Neural cell (in vitro differentiated cells): ENCODE measurements around the gene SLC5A2. TPM values are rescaled to one million over a fixed set of nuclear protein-coding genes. Genes with fewer than 3 reads are reported as not detected.

Experiments used
- H2AFZ ChIP-seq: fragments of 200-600, 300-800 bp; sonication (generic), shearing (Covaris generic); 2 replicates; pipeline ENCODE4 v1.6.0; 2014; ENCODE audit warnings: low read depth, mild to moderate bottlenecking, antibody characterized with exemption, low read length, moderate library complexity
- H3F3A ChIP-seq: fragments of 200-600 bp; shearing (Covaris generic); 2 replicates; pipeline ENCODE4 v1.6.1; 2016; ENCODE audit warnings: mild to moderate bottlenecking, moderate library complexity, mixed read lengths, antibody characterized with exemption, low read length; ENCODE audit not compliant: insufficient read depth, poor library complexity, severe bottlenecking
- H3K27ac ChIP-seq: fragments of 200-600, 300-800 bp; sonication (generic), shearing (Covaris generic); 2 replicates; pipeline ENCODE4 v1.5.1; 2014; ENCODE audit warnings: mild to moderate bottlenecking, low read length, moderate library complexity
- H3K27me3 ChIP-seq: fragments of 300-800, 200-600 bp; sonication (generic), shearing (Covaris generic); 2 replicates; pipeline ENCODE4 v1.6.0; 2014; ENCODE audit warnings: mild to moderate bottlenecking, low read depth, low read length, moderate library complexity; ENCODE audit not compliant: insufficient read depth
- H3K36me3 ChIP-seq: fragments of 300-800, 200-600 bp; sonication (generic), shearing (Covaris generic); 2 replicates; pipeline ENCODE4 v1.5.1; 2014; ENCODE audit warnings: mild to moderate bottlenecking, antibody characterized with exemption, low read length, moderate library complexity; ENCODE audit not compliant: insufficient read depth
- H3K4me2 ChIP-seq: fragments of 300-800, 200-600 bp; sonication (generic), shearing (Covaris generic); 2 replicates; pipeline ENCODE4 v1.6.0; 2014; ENCODE audit warnings: mild to moderate bottlenecking, low read length
- H3K4me3 ChIP-seq: fragments of 300-800, 200-600 bp; sonication (generic), shearing (Covaris generic); 2 replicates; pipeline ENCODE4 v1.5.1; 2014; ENCODE audit warnings: mild to moderate bottlenecking, low read length, moderate library complexity
- H3K79me2 ChIP-seq: fragments of 200-600 bp; shearing (Covaris generic); replicated peaks from 2 replicates; pipeline ENCODE4 v1.6.0; 2014; ENCODE audit warnings: mild to moderate bottlenecking, low read length, moderate library complexity; ENCODE audit not compliant: insufficient read depth
- H3K9ac ChIP-seq: fragments of 300-800, 200-600 bp; sonication (generic), shearing (Covaris generic); 2 replicates; pipeline ENCODE4 v1.6.1; 2016; ENCODE audit warnings: mild to moderate bottlenecking, low read length, mixed read lengths
- H3K9me2 ChIP-seq: fragments of 200-600 bp; shearing (Covaris generic); 2 replicates; pipeline ENCODE4 v1.6.1; 2016; ENCODE audit warnings: mild to moderate bottlenecking, low read length, mixed read lengths; ENCODE audit not compliant: insufficient read depth
- H3K9me3 ChIP-seq: fragments of 200-600, 300-800 bp; sonication (generic), shearing (Covaris generic); 2 replicates; pipeline ENCODE4 v1.6.1; 2016; ENCODE audit warnings: mild to moderate bottlenecking, mixed run types, low read length, moderate library complexity, mixed read lengths
- H4K20me1 ChIP-seq: fragments of 200-600 bp; shearing (Covaris generic); 2 replicates; pipeline ENCODE4 v1.6.1; 2016; ENCODE audit warnings: mild to moderate bottlenecking, mixed run types; ENCODE audit not compliant: insufficient read depth
- CTCF ChIP-seq: fragments of 450-650 bp; IDR thresholded peaks from 2 replicates; pipeline ENCODE4 v1.5.1; 2014; ENCODE audit warnings: antibody characterized with exemption, mild to moderate bottlenecking, moderate library complexity; ENCODE audit not compliant: poor library complexity, severe bottlenecking
- EP300 ChIP-seq: fragments of 450-650 bp; conservative IDR thresholded peaks from 2 replicates; pipeline ENCODE4 v1.6.1; 2014; ENCODE audit warnings: antibody characterized with exemption, mild to moderate bottlenecking, moderate library complexity; ENCODE audit not compliant: poor library complexity, severe bottlenecking
- EZH2 ChIP-seq: fragments of 200-600, 300-800 bp; shearing (Covaris generic), sonication (generic); IDR thresholded peaks from 2 replicates; pipeline ENCODE4 v1.6.1; 2014; ENCODE audit warnings: antibody characterized with exemption, low read length, borderline replicate concordance, mild to moderate bottlenecking; ENCODE audit not compliant: insufficient read depth, poor library complexity, severe bottlenecking
- MXI1 ChIP-seq: fragments of 450-650 bp; conservative IDR thresholded peaks from 2 replicates; pipeline ENCODE4 v1.6.1; 2014; ENCODE audit warnings: antibody characterized with exemption, mild to moderate bottlenecking; ENCODE audit not compliant: poor library complexity, severe bottlenecking
- POLR2AphosphoS5 ChIP-seq: IDR thresholded peaks from 2 replicates; pipeline ENCODE4 v1.6.1; 2012
- RAD21 ChIP-seq: fragments of 450-650 bp; conservative IDR thresholded peaks from 2 replicates; pipeline ENCODE4 v1.6.1; 2014; ENCODE audit warnings: antibody characterized with exemption, mild to moderate bottlenecking, moderate library complexity
- SMC3 ChIP-seq: fragments of 450-650 bp; conservative IDR thresholded peaks from 2 replicates; pipeline ENCODE4 v1.6.1; 2014; ENCODE audit warnings: antibody characterized with exemption, mild to moderate bottlenecking, moderate library complexity; ENCODE audit not compliant: poor library complexity
- TAF1 ChIP-seq: IDR thresholded peaks from 2 replicates; pipeline ENCODE4 v1.6.1; 2012; ENCODE audit warnings: low read depth
- polyA plus RNA-seq: library from polyadenylated mRNA; depleted of rRNA; stranded (reverse); fragments of >200 nt; gene quantifications from 2 replicates; pipeline ENCODE4 v1.2.3, GENCODE V29; 2014
- TF ChIP-seq, protein P1 (sequence below): IDR thresholded peaks from 2 replicates; pipeline ENCODE4 v1.6.1; 2012; ENCODE audit warnings: borderline replicate concordance

SLC5A2 gene
- polyA plus RNA-seq, 1 donor from 2014 or later: not detected

- Histone ChIP-seq H2AFZ (no peak overlapping the region), H3K9me2 (no peaks in the 10 kb centered on the region), H3F3A (peaks cover 8% of the 10 kb centered on the region), H3K27me3 (no peaks in the 10 kb centered on the region), H3K36me3 (no peaks in the 10 kb centered on the region), H3K4me3 (no peak overlapping the region), H3K79me2 (peaks cover 22% of the 10 kb centered on the region), H3K9ac (no peak overlapping the region), H3K9me3 (no peaks in the 10 kb centered on the region), H3K4me2 (peak overlapping the region; percentile 98), H4K20me1 (no peaks in the 10 kb centered on the region), H3K27ac (no peak overlapping the region)
- no peak for TF ChIP-seq SMC3
- no peak for TF ChIP-seq POLR2AphosphoS5
- no peak for TF ChIP-seq TAF1
- TF ChIP-seq MXI1: no peak
- no peak for TF ChIP-seq EZH2
- no peak for TF ChIP-seq CTCF
- TF ChIP-seq EP300: no peak
- TF ChIP-seq RAD21: no peak
- TF ChIP-seq, protein P1, sequence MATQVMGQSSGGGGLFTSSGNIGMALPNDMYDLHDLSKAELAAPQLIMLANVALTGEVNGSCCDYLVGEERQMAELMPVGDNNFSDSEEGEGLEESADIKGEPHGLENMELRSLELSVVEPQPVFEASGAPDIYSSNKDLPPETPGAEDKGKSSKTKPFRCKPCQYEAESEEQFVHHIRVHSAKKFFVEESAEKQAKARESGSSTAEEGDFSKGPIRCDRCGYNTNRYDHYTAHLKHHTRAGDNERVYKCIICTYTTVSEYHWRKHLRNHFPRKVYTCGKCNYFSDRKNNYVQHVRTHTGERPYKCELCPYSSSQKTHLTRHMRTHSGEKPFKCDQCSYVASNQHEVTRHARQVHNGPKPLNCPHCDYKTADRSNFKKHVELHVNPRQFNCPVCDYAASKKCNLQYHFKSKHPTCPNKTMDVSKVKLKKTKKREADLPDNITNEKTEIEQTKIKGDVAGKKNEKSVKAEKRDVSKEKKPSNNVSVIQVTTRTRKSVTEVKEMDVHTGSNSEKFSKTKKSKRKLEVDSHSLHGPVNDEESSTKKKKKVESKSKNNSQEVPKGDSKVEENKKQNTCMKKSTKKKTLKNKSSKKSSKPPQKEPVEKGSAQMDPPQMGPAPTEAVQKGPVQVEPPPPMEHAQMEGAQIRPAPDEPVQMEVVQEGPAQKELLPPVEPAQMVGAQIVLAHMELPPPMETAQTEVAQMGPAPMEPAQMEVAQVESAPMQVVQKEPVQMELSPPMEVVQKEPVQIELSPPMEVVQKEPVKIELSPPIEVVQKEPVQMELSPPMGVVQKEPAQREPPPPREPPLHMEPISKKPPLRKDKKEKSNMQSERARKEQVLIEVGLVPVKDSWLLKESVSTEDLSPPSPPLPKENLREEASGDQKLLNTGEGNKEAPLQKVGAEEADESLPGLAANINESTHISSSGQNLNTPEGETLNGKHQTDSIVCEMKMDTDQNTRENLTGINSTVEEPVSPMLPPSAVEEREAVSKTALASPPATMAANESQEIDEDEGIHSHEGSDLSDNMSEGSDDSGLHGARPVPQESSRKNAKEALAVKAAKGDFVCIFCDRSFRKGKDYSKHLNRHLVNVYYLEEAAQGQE: no peak
Measured at GRCh38 chr16:31461201-31461920, 21.6 kb upstream of the SLC5A2 start.

DNA sequence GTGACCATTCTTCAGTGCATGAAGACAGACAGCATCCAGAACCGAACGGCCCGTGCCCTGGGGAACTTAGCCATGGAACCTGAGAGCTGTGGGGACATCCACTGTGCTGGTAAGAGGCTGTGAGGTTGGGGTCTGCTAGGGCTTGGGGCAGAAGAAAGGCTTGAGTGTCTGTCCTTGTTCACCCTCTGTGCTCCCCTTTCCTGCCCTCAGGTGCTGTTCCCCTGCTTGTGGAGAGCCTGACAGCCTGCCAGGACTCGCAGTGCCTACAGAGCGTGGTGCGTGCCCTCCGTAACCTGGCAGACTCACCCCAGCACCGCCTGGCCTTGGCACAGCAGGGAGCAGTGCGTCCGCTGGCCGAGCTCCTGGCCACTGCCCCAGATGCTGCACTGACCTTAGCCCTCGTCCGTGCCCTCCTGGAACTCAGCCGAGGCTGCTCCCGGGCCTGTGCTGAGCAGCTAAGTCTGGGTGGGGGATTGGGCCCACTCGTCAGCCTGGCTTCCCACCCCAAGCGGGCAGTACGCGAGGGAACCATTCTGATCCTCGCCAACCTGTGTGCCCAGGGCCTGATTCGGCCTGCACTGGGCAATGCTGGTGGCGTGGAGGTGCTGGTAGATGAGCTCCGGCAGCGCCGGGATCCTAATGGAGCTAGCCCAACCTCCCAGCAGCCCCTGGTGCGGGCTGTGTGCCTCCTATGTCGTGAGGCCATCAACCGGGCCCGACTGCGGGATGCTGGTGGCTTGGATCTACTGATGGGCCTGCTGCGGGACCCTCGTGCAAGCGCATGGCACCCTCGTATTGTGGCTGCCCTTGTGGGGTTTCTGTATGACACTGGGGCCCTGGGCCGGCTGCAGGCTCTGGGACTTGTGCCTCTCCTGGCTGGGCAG, 20.8 kb upstream of the SLC5A2 start:
- no peak overlapping the region for H3K9ac ChIP-seq
- TF ChIP-seq TAF1: no peak
- no peak for TF ChIP-seq MXI1
- TF ChIP-seq, protein P1: no peak
- H3K9me3 ChIP-seq: no peaks in the 10 kb centered on the region
- no peak overlapping the region for H3K27ac ChIP-seq
- H3K79me2 ChIP-seq: peaks cover 15% of the 10 kb centered on the region
- H2AFZ ChIP-seq: no peak overlapping the region
- no peaks in the 10 kb centered on the region for H3K27me3 ChIP-seq
- H3K4me2 ChIP-seq: no peak overlapping the region
- H3F3A ChIP-seq: peaks cover 8% of the 10 kb centered on the region
- H4K20me1 ChIP-seq: no peaks in the 10 kb centered on the region
- H3K4me3 ChIP-seq: no peak overlapping the region
- H3K36me3 ChIP-seq: no peaks in the 10 kb centered on the region
- H3K9me2 ChIP-seq: no peaks in the 10 kb centered on the region
